NCI-H460 (cell line): ENCODE results near the gene HINT2. TPM values are rescaled to one million over a fixed set of nuclear protein-coding genes. Genes with fewer than 3 reads are reported as not detected.

Source experiments
- DNase-seq: peaks from one replicate; pipeline ENCODE4 v3.0.0-alpha.2; 2016; ENCODE audit warnings: low read depth; ENCODE audit errors: extremely low read depth
- polyA plus RNA-seq: library from polyadenylated mRNA; depleted of rRNA; stranded (reverse); fragments of >200 nt; gene quantifications from 2 replicates; pipeline ENCODE4 v1.2.3, GENCODE V29; 2014; cell fraction: nucleus; rRNA removed
- total RNA-seq: library from RNA; depleted of rRNA; stranded (reverse); fragments of >200 nt; shearing (Covaris generic); gene quantifications from 2 replicates; pipeline ENCODE4 v1.2.3, GENCODE V29; 2014; rRNA removed

HINT2 gene
- total RNA-seq = 18.2 and 22.8 TPM in 2 replicates
- polyA plus RNA-seq = 21.7 and 33.3 TPM in 2 replicates

DNA sequence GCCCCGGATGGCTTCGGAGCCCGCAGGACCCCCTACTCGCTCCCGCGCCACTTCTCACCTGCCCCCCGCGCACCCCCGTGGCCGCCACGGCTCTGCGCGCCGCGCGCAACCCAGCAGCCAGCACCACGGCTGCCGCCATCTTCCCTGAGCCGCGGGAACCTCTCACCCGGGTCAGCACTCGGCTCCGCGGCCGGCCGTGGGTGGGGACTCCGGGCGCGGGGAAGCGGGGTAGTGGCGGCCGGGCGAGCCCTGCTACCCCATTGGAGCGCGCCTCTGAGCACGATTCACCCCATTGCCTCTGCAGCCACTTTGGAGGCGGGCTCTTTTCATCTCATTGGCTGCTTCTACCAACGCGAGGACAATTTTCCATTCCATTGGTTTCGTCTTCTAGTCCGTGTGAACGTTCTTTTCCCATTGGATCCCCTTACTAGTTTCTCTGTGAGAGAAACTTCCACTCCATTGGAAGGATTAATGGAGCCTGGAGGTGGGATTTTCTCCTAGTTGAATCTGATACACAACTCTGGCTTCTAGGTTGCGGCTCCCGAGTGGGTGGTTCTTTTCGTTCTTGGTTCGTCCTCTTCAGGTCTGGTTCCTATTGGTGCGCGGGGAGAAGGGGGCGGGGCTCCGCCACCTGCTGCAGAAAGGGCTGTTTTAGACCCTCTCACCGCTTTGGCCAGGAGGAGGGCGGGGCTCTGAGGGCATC is at the start of gene HINT2:
HINT2 (minus strand) TSS at position 202 of the 703 bp plus-strand sequence; CDS start at position 139, 63 bp downstream.
- peak; percentile 96 for DNase-seq

DNA sequence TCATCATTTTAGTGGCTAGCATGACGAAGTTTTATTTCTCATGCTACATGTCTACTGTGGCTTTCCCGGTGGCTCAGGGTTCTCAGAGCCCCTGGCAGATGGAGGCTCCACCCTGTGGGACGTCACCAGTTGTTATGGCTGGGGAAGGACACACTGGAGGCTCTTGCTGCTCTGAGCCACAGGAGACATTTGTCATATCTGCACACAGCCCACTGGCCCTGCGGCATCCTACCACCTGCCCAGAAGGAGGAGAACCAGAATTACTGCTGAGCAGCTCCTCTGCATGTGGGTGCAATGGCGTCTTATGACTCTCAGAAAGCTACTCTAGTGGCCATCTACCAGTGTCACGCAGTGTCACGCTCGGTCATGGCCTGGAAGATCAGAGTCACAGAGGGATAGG is 48.7 kb upstream of the HINT2 start:
- no peak for DNase-seq

DNA sequence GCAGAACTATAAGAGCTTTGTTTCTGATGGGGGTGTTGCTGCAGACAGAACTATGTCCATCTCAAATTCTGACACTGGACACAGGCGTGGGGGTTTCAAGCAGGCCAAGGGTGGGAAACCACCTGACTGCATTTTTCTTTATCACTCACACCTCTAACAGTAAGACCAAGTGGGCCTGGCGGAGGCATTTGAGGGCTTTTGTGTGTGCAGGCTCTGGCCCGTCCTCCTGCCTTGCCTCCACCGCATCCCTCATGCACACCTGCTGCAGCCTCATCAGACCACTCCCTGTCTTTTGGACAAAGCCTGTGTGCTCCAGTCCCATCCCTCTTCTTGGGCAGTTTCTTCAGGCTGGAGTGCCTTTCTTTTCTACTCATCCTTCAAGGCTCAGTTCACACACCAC is 47.5 kb upstream of the HINT2 start:
- no peak for DNase-seq

DNA sequence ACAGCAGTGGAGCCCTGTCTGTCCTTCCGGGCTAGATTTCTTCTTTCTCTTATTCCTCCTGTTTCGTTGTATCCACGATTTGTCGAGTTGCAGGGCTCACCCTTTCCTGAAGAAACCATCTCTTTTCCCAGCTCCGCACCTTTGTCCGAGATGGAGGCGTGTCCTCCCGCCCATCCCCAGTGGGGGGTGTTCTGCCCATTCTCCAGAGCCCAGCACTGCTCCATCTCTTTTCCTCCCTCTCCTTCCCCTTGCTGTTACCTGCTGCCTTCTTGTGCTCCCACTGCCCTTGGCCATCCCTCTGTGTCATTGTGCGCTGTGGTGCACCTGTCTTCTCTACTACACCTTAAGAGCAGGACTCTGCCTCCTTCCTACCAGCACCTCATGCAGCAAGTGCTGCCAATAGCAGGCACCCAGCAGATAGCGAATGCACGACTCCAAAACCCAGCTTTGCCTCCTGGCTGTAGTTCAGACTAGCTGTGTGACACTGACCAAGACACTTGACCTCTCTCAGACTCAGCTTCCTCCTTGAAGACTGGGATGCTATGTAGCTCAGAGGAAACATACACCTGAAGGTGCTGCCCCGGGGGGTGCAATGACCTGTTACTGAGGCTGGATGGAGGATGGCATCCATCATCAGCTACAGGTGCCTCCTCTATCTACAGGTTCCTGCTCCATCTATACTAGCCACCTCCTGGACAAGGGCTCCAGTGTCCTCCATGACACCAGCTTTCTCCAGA is 46.5 kb upstream of the HINT2 start:
- DNase-seq = no peak

DNA sequence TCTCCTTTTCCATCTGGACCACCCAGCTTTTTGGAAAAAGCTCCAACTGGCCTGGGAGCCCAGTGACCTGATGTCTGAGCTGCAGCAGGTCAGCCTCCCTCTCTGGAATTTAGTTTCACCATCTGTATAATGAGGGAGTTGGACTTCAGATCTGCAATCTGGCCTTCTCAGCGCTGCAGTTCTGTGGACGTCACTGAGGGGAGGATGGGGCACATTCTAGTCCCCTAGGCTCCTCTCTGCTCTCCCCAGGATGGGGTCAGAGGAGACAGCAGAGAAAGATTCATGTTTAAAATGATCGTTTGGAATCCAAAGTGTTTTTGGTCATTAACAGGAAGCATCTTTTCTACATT is 45.1 kb upstream of the HINT2 start:
- no peak for DNase-seq

DNA sequence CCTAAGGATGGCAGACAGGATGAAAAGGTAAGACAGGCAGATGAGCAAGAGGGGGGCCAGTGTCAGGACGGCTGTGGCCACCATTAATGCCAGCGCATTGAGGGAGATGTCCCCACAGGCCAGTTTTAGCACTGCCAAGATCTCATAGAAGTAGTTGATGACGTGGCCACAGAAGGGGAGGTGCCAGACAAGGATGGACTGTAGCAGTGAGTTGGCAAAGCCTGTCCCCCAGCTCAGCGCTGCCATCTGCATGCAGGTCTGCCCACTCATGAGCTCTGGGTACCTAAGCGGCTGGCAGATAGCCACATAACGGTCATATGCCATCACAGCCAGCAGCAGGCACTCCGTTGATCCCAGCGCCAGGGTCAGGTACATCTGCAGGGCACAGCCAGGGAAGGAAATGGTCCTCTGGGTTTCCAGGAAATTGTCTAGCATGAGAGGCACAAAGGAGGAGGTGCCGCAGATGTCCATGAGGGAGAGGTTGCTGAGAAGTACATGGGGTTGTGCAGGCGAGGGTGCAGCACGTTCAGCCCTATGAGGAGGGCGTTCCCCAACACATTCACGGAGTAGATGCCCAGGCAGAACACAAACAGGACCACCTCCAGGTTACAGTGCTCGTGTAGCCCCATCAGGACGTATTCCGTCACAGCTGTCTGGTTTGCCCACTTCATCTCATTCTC is 44.6 kb upstream of the HINT2 start:
- no peak for DNase-seq

DNA sequence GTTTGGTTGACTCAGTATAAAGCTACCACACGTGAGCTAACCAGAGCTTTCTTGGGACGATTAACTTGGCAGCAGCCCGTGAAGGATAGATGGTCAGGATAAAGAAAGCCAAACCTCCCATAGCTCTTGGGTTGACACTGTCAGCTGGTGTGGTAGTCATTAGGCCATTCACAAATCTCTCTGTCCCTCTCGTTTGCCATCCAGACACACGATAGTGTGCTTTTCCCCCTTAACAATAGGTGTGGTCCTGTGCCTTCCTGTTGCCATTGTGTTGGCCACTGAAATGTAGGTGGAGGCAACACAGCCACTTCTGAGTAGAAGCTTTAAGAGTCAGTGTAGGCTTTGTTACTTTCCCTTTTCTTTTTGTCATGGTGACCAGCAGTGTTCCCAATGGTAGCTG is 43.6 kb upstream of the HINT2 start:
- DNase-seq = no peak

DNA sequence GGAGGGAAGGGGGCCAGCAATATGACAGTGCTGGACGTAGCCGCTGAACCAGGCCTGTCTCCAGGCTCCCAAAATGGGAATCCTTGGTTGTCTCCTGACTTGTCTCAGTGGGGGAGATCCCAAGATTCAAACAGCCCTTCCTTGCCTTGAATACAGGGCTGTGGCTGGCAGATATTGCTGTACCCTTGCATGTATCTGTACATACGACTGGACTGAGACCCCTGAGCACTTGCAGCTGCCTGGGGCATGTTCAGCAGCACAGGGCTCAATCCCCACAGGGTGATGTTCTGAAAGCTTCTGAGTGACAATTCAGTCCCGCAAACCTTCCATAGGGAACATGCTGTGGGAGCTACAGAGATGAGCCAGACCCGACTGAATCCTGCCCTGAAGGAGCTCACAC is 42.0 kb upstream of the HINT2 start:
- DNase-seq = no peak

DNA sequence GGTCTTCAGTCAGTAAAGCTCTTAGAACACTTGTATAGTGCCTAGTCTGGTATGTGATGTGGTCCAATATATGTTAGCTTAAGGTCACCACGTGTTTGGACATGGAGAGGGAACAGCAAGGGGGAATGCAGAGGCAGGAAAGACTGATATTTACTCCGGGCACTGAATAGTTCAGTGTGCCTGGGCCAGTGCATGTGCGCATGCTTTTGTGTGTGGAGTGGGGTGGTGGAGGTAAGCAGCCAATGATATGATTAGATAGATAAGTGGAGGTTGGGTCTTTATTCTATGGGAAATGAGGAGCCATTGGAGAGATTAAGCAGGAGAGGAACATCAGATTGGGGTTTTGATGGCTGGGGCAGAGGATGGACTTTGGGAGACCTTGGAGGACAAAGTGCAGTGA is 41.4 kb upstream of the HINT2 start:
- DNase-seq = no peak

DNA sequence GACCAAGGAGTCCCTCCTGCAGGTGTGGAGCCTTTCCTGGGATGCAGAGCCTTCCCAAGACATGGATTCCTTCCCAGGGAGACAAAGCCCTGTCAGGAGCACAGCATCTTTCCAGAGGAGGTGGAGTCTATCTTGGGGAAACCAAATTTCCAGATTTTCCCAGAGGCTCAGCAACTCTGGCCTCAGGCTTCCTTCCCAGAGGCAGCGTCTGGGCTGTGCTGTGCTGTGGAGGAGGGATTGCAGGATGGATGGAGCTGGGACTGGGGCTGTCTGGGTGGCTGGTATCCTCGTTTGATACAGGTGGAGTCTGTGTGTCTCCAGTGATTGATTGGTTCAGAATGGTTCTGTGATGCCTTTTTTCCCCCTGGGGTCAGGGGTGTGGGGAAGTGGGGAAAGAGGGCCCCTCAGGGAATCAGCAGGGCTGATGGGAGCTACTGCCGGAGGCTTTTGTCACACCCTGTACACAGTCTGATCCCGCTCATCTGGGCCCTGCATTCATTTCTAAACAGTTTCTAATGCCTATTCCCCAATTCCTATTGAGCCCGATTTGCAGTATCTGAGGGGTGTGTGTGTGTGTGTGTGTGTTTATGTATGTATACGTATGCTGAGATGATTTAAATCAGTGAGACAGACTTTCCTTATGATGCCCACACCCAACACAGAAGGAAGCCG is 39.4 kb upstream of the HINT2 start:
- no peak for DNase-seq

DNA sequence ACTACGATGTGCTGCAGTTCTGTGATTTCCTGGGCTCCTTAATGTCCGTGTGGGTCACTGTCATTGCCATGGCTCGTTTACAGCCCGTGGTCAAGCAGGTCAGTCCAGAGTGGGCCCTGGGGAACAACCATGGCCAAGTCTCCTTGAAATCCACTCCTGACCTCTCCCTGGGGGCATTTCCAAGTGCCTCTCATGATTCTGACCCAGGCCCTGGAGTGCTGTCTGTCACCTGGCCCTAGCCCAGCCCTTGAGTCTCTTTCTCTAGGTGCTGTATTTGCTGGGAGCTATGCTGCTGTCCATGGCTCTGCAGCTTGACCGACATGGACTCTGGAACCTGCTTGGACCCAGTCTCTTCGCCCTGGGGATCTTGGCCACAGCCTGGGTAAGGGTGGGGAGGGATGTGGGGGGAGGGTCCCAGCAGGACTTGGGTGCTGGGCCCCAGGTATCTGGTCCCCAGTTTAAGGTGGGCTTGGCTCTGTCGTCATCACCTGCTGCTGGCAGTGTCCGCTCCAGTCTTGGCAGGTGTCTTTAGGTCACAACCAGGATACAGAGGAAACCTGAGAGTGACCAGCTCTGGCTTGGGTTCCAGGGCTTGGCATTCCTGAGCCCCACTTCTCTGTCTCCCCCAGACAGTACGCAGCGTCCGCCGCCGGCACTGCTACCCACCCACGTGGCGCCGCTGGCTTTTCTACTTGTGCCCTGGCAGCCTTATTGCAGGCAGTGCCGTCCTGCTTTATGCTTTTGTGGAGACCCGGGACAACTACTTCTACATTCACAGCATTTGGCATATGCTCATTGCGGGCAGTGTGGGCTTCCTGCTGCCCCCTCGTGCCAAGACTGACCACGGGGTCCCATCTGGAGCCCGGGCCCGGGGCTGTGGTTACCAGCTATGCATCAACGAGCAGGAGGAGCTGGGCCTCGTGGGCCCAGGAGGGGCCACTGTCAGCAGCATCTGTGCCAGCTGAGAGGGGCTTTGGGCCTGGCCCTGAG is 38.3 kb upstream of the HINT2 start:
- DNase-seq = no peak

DNA sequence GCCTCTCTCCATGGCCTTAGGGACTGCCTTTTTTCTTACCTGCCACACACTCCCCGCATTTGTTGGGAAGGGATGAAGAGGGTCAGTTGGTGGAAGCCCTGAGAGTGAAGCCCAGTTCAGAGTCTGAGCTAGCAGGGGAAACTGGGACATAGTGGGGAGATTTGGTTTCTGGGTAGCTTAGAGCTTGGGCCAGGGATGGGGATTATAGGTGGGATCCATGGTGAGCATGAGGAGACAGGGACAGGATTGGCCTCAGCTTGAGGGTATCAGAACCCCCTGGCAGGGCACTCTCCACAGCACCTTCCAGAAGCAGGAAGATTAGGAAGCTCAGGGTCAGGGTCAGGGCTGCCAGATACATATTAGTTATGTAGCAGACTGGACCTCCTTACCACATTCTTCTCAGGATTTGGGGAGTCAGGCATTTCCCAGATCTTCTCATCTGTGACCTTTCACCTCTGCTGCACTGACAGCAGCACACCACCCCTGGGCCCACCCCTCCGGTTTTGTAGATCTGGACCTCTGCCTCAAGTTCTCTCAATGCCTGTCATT is 37.5 kb upstream of the HINT2 start:
- DNase-seq = no peak

DNA sequence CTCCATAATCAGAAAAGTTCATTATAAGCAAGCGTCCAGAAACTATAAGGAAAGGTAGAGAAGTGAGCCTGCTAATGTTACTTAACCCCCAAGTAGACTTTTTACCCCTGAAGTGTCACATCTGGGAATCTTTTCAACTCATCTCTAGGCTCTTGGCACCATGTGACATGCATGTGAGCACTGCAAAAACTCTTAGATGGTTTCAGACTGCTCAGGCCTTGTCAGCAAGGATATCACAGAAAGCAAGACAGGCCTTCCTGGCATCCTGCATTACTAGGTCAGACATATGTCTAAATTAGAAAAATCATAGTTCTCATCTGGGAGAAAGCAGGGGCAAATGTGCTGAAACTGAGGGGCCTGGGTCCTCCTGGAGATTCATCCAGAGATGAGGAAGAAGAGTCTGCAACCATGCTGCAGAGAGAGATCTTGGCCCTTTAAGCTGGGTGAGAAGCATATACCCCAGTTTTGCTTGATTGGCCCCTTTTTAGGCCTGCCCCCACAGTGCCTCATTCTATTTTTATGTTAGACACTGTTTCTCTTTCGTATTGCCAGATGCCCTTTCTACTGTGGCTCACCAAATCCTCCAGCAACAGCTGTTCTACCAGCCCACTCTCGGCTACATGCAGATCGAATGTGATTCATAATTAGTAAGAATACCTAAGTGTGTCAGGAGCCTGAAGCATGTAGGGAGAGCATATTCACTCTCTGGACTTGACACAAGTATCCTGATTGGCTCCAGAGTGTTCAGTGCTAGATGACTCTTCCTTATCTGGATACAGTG is 33.1 kb upstream of the HINT2 start:
- DNase-seq = no peak

DNA sequence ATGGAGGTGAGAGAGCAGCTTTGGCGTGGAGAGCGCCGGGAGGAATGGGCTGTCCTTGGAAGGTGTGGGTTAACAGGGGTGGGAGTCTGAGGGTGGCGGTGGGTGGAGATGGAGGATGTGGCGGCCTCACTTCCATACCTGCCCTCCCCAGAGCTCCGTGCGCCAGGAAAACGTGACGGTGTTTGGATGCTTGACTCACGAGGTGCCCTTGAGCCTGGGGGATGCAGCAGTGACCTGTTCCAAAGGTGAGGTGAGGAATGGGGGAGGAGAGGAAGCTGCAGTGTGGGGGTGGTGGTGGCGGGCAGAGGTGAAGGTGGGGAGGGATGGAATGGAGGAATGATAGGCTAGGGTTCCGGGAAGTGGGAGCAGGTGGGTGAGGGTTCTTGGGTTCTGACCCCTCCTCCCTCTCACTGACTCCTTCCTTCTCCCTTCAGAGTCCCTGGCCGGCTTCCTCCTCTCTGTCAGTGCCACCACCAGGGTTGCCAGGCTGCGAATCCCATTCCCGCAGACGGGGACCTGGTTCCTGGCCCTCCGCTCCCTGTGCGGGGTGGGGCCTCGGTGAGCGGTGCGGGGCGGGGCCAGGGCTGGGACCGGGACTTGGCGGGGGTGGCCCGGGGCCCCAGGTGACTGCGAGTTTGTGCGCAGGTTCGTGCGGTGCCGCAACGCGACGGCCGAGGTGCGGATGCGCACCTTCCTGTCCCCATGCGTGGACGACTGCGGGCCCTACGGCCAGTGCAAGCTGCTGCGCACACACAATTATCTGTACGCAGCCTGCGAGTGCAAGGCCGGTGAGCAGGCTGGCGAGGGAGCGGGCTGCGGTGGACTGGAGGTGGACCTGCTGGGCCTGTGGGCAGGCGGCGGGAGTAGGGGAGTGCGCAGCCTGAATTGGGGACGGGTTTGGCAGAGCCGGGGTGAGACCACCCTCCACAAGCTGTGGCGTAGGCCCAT is 31.3 kb upstream of the HINT2 start:
- no peak for DNase-seq

DNA sequence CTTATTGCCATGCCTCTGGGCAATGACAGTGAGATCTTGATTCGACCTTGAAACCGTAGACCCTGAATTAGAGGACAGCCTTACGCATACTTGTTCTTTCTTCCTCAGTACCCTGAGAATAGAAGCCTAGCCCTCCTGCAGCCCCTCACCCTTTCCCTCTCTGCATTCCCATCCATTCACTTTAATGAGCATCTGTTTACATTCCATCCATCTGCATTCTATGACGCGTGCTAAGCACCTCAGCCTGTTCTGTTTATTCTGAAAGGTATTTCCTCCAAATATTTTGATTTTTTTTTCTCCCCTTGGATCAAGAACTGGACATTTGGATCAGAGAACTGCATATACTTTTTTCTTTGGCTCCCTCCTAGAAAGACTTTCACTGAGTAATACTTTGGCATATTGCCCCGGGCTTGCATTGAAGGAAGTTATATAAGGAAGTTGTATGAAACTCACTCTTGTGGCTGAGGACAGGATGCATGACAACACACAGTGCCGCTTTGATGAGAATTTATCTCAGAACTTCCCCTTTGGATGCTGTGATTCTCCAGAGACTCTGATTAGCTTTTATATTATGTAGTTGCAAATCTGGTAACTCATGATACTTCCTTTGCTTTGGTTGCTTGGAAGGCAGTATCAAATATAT is 29.9 kb upstream of the HINT2 start:
- DNase-seq = no peak

DNA sequence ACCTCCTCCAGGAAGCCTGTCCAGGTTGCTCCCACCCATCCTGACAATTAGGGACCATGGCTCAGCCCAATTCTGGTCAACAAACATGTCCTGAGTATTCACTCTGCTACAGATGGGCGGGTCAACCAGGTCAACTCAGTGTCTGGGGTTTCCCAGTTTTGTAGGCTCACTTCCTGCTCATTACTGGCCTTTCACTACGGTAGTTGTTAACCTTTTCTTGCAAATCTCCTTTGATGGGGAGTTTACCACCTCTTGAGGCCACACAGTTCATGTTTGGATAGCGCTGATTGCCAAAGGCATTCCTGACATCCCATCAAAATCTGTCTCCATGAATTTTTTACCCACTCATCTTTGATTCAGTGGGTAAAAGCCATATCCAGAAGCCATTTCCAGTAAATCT is 28.0 kb upstream of the HINT2 start:
- no peak for DNase-seq

DNA sequence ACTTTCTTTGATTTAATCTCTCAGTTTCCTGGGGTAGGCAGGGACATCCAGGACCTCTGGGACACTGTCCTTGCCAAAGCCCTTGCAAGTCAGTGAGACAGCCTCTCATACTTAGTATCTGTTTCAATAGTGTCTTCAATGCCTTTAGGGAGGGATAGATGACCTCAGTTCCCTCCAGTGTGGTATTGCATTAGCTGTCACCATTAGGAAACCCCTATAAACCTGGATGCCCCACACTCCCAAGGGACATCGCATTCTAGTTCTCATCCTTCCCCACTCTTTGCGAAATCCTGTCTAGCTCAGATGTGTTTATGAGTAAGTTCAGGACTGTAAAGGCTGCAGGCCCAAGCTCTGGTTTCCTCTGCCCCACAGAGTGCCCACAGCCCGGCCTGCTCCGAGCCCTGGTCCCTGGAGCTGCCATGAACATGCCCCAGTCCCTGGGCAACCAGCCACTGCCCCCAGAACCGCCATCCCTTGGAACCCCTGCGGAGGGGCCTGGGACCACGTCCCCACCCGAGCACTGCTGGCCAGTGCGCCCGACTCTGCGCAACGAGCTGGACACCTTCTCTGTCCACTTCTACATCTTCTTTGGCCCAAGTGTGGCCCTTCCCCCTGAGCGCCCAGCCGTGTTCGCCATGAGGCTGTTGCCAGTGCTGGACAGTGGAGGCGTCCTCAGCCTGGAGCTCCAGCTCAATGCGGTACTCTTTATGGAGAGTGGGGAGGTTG is 27.3 kb upstream of the HINT2 start:
- DNase-seq = no peak
